ENCODE measurements around the gene NBEAL2.
"Not testable (repeated sequence)": the region's sequence is repeated elsewhere in the genome, so short reads cannot be mapped to it uniquely, and the experiment has no call there.

NBEAL2 gene

DNA sequence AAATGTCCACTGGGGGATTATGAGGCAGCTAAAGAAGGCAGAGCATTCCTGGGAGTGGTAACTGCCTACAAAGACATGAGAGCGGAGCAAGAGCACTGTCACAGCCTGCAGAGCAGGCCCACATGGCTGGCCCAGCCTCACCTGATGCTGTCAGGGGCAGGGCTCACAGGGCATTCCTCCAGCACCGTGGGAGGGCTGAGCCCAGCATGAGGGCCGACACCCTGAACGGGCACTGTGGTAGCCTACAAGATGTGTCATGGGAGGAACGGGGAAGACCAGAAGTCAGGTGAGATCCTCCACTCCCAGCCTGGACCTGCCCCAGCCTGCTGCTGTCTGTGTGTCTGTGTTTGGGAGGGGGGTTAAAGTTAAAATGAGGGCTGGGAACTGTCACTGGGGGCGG, 33.0 kb upstream of the NBEAL2 start:
- no peak for DNase-seq

- no peak for DNase-seq
Measured at GRCh38 chr3:46946856-46947545, 32.5 kb upstream of the NBEAL2 start.

DNA sequence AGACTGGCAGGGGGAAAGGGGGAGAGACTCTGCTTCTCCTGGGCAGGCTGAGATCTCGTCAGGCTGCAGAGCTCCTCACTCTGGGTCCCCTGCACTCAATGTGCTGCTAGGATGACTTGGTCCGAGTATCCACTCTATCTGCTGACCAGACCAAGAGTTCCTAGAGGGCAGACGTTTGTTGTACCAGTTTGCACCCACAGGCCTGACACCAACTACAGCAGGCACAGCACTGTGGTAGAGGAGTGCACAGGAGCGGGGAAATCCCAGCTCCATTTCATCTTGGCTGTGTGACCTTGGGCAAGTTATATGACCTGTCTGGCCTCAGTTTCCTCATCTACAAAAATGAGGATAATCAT, 31.9 kb upstream of the NBEAL2 start:
- DNase-seq: no peak

GRCh38 chr3:46947981-46948791, 31.3 kb upstream of the NBEAL2 start:
- no peak for DNase-seq

- no peak for DNase-seq
Measured at GRCh38 chr3:46948830-46949671, 30.4 kb upstream of the NBEAL2 start.

GRCh38 chr3:46950177-46950576, 29.3 kb upstream of the NBEAL2 start:
- DNase-seq: no peak

- DNase-seq: no peak
Measured at GRCh38 chr3:46950650-46951241, 28.7 kb upstream of the NBEAL2 start.

DNA sequence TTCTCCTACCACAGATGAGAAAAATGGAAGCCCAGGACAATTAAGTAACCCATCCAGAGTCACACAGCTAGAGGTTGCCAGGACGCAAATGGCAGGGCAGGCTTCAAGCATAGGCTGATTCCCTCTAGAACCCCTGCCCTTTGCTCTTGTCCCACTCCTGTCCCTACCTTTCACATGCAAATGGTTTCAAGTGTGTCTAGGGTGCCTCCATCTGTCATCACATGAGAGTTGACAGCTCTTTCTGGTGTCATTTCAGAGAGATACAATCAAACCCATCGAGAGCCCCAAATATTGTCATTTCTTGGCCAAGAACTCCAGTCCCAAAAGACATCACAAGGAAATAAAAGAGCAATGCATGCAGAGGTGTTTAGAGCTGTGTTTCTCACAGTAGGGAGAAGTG, 26.7 kb upstream of the NBEAL2 start:
- no peak for DNase-seq

DNA sequence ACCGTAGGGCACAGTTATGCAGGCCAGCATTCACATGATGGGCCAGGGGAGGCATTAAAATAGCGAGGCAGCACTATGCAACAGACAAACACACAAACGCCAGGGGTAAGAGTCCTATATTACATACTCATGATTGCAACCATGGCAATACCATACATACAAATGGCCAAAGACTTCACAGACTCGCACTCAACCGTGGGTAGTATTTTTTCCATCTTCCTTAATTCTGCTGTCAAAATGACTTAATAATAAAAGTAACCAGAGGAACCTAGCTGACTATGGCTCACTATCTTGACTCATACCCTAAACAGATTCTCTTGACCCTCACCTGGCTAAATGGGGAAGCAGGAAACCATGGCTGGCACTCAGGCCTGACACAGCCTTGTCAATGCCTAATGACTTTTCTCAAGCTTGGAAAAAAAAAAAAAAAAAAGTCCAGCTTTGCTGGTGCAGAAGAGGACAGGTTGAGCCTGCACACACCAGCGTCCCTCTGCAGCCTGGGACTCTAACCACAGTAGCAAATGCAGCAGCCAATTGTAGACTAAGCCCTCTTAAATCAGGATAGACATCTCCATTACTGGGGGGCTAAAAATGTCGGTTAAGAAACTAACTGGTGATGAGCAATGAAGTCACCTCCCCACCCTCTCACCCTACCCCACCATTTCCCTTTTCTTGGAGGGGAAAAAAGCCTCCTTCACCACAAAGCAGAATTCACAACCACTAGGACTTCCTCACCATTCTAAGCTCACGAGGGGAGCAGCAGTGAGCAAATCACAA, 26.0 kb upstream of the NBEAL2 start:
- no peak for DNase-seq

- DNase-seq: no peak
Measured at GRCh38 chr3:46954178-46954577, 25.3 kb upstream of the NBEAL2 start.

DNA sequence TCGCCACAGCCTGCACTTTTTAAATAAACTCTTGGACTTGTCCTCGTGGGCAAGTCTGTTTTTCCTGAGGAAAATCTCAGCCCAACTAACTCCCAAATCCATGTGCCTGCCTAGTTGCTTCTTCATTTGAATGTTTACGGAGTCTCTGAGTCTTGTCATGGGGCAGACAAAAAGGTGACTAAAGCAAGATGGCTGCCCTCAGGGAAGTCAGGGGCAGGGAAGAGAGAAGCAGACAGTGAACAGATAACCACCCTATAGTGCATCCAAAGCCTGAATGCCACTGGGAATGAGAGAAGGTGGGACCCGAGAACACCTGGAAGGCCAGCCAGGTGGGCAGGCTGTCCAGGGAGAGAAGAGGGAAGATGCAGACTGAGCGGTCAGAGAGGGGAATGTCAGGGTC, 24.3 kb upstream of the NBEAL2 start:
- no peak for DNase-seq

DNA sequence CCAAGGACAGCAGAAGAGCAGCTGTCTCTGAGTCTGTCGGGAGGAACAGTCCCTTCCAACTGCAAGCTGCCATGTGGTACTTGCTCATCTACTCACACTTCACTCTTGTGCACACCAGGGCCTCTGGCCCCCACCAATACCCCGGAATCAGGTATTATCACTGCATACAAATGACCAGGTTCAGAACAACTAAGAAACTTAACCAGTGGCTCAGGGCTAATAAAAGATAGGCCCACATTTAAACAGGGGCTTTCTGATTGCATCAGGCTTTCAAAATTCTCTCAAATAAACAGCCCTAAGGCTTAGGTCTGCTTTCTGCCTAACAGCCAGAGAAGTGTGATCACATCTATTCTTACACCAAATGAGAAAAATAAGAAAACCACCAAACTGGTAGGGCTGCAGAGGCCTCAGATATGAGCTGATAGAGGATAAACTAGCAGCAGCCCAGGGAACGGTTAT, 23.6 kb upstream of the NBEAL2 start:
- DNase-seq: no peak

GRCh38 chr3:46957092-46957820, 22.2 kb upstream of the NBEAL2 start:
- DNase-seq: no peak

GRCh38 chr3:46958467-46959160, 20.9 kb upstream of the NBEAL2 start:
- DNase-seq: no peak

GRCh38 chr3:46959161-46959511, 20.3 kb upstream of the NBEAL2 start:
- no peak for DNase-seq

GRCh38 chr3:46960081-46960701, 19.3 kb upstream of the NBEAL2 start:
- DNase-seq: no peak

- DNase-seq: no peak
Measured at GRCh38 chr3:46960835-46961234, 18.6 kb upstream of the NBEAL2 start.

- DNase-seq: no peak
Measured at GRCh38 chr3:46962427-46962826, 17.0 kb upstream of the NBEAL2 start.

GRCh38 chr3:46962990-46963389, 16.5 kb upstream of the NBEAL2 start:
- no peak for DNase-seq

DNA sequence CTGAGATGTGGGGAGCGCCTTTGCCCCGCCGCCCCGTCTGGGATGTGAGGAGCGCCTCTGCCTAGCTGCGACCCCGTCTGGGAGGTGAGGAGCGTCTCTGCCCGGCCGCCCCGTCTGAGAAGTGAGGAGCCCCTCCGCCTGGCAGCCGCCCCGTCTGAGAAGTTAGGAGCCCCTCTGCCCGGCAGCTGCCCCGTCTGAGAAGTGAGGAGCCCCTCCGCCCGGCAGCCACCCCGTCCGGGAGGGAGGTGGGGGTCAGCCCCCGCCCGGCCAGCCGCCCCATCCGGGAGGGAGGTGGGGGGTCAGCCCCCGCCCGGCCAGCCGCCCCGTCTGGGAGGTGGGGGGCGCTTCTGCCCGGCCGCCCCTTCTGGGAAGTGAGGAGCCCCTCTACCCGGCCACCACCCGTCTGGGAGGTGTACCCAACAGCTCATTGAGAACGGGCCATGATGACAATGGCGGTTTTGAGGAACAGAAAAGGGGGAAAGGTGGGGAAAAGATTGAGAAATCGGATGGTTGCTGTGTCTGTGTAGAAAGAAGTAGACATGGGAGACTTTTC, 15.4 kb upstream of the NBEAL2 start:
- DNase-seq: not testable (repeated sequence)
